Type B pancreatic cell (in vitro differentiated cells): ENCODE measurements around the gene SLC27A6. TPM values are rescaled to one million over a fixed set of nuclear protein-coding genes. Genes with fewer than 3 reads are reported as not detected.
A peak's percentile ranks its signal among the peaks of the same experiment; 100 is the strongest.

Experiments used
- DNase-seq: peaks from one replicate; pipeline ENCODE4 v3.0.0; 2021; ENCODE audit warnings: mixed read lengths; ENCODE audit not compliant: unreplicated experiment; ENCODE audit errors: extremely low spot score
- H3K27ac Mint-ChIP-seq: 2 replicates; pipeline ENCODE4 v1.8.0; 2021; ENCODE audit warnings: mild to moderate bottlenecking, mixed read lengths
- H3K27me3 Mint-ChIP-seq: 2 replicates; pipeline ENCODE4 v1.8.0; 2021; ENCODE audit warnings: mixed read lengths
- H3K36me3 Mint-ChIP-seq: 2 replicates; pipeline ENCODE4 v1.8.0; 2021; ENCODE audit warnings: mixed read lengths
- H3K4me1 Mint-ChIP-seq: one replicate; pipeline ENCODE4 v1.8.0; 2021; ENCODE audit warnings: mixed read lengths; ENCODE audit not compliant: unreplicated experiment
- H3K4me3 Mint-ChIP-seq: 2 replicates; pipeline ENCODE4 v1.8.0; 2021; ENCODE audit warnings: mild to moderate bottlenecking, mixed read lengths
- H3K9me3 Mint-ChIP-seq: 2 replicates; pipeline ENCODE4 v1.8.0; 2021; ENCODE audit warnings: mixed read lengths
- total RNA-seq: library from RNA; stranded (reverse); gene quantifications from 2 replicates; pipeline ENCODE4 v1.2.1, GENCODE V29; 2021; ENCODE audit warnings: low replicate concordance
- TF ChIP-seq, protein P1 (sequence below): fragments of 200-600 bp; sonication (generic); conservative IDR thresholded peaks from 2 replicates; pipeline ENCODE4 v1.5.0; 2021; ENCODE audit warnings: antibody characterized with exemption, mild to moderate bottlenecking

Gene SLC27A6
- total RNA-seq, 1 donor from 2014 or later, result 3.4 TPM

DNA sequence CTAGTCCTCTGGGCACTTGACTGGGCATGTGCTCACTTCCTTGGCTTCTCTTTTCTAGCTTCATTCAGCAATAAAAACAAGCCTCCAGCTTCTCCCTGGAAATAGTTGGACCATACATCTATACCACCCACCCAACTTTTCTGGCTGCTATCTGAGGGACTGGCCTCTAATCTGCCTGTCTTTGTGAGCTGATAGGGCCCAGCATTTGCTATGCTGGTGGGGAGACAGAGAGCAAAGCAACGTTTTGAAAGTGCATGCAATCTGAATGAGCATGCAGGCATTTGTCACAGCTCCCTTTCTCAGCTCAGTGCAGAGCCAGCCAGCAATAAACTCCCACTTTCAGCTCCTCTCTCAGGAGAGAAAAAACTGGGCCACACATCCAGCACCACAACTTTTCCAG, 78.6 kb downstream of the SLC27A6 start:
- no peak overlapping the region for H3K27ac Mint-ChIP-seq
- TF ChIP-seq, protein P1, sequence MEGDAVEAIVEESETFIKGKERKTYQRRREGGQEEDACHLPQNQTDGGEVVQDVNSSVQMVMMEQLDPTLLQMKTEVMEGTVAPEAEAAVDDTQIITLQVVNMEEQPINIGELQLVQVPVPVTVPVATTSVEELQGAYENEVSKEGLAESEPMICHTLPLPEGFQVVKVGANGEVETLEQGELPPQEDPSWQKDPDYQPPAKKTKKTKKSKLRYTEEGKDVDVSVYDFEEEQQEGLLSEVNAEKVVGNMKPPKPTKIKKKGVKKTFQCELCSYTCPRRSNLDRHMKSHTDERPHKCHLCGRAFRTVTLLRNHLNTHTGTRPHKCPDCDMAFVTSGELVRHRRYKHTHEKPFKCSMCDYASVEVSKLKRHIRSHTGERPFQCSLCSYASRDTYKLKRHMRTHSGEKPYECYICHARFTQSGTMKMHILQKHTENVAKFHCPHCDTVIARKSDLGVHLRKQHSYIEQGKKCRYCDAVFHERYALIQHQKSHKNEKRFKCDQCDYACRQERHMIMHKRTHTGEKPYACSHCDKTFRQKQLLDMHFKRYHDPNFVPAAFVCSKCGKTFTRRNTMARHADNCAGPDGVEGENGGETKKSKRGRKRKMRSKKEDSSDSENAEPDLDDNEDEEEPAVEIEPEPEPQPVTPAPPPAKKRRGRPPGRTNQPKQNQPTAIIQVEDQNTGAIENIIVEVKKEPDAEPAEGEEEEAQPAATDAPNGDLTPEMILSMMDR, result no peak
- no peaks in the 10 kb centered on the region for H3K36me3 Mint-ChIP-seq
- peaks cover 16% of the 10 kb centered on the region for H3K9me3 Mint-ChIP-seq
- H3K4me1 Mint-ChIP-seq, result no peaks in the 10 kb centered on the region
- no peak for DNase-seq
- H3K4me3 Mint-ChIP-seq, result no peak overlapping the region
- no peaks in the 10 kb centered on the region for H3K27me3 Mint-ChIP-seq

DNA sequence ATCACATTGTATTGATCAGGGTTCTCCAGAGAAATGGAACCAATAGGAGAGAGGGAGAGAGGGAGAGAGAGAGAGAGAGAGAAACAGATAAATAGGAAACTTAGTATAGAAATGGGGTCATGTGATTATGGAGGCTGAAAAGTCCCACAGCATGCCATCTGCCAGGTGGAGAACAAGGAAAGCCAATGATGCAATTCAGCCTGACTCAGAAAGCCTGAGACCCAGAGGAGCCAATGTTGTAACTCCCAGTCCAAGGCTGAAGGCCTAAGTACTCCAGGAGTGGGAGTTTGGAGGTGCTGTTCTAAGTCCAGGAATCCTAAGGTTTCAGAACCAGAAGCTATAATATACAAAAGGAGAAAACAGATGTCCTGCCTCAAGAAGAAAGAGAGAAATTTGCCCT, 80.9 kb downstream of the SLC27A6 start:
- no peaks in the 10 kb centered on the region for H3K4me1 Mint-ChIP-seq
- H3K36me3 Mint-ChIP-seq, result no peaks in the 10 kb centered on the region
- peaks cover 16% of the 10 kb centered on the region for H3K9me3 Mint-ChIP-seq
- H3K27me3 Mint-ChIP-seq, result no peaks in the 10 kb centered on the region
- no peak overlapping the region for H3K4me3 Mint-ChIP-seq
- TF ChIP-seq, protein P1, result no peak
- H3K27ac Mint-ChIP-seq, result no peak overlapping the region
- no peak for DNase-seq

DNA sequence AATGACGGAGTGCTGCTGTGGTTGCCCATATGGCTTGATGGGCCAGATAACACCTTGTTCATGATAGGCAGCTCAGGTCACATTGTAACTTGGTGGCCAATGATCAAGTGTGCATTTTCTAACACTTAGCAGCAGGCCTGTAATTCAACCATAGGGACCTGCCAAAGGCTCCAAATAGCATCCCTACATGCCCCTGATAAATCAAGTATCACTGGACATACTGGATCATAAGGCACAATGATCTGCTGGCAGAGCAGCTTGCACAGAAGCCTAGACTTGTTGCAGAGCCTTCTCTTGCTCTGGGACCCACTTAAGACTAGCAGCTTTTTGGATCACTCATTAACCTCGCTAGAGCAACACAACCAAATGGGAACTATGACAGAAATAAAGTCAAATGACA, 83.2 kb downstream of the SLC27A6 start:
- Mint-ChIP-seq H3K9me3 (peaks cover 16% of the 10 kb centered on the region), H3K36me3 (no peaks in the 10 kb centered on the region), H3K27ac (no peak overlapping the region), H3K27me3 (no peaks in the 10 kb centered on the region), H3K4me3 (no peak overlapping the region), H3K4me1 (no peaks in the 10 kb centered on the region)
- TF ChIP-seq, protein P1, result no peak
- DNase-seq, result no peak

DNA sequence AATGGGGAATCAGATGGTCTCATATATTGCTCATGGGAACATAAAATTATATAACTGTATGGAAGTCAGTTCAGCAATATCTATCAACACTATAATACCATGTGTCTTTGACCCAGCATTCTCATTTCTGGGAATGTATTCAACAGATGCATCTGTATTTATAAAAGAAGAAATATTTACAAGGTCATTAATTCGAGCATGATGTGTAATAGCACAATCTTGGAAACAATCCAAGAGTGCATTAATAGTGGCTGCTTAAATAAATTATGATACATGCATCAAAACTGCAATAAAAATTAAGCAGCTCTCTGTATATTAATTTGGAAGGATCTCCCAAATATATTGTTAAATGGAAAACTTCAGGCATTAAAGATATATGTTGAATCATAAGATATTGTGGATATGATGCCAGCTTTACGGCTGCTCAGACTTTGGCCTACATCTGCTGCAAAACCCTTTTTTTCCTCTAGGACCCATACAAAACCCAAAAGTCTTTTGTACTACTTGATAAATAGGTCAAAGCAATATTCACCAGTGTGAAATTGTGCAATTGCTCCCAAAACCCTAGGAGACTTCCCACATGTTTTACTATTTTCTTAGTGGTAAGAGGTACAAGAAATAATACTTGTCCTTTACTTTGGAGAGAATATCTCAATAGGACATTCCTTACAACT, 84.0 kb downstream of the SLC27A6 start:
- H3K27me3 Mint-ChIP-seq, result no peaks in the 10 kb centered on the region
- no peaks in the 10 kb centered on the region for H3K36me3 Mint-ChIP-seq

DNA sequence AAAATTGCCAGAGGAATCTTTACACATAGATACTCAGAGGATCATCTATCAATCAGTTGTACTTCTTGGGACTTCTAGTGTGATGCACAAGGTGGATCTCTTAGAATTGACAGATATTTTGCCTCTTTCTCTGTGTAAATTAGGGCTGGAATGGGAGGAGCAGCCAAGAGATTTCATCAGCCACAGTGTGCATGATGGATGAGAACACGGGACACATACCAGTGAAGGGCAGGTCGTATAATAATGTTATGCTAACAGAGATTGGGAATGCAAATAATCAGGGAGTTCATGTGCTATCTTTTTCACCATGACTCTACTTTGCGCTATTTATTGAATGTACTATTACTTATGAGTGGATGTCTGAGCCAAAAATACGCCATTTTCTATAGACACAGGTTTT, 86.0 kb downstream of the SLC27A6 start:
- Mint-ChIP-seq H3K36me3 (no peaks in the 10 kb centered on the region), H3K27ac (peak overlapping the region; percentile 29), H3K4me1 (no peaks in the 10 kb centered on the region), H3K27me3 (no peaks in the 10 kb centered on the region), H3K9me3 (peaks cover 2% of the 10 kb centered on the region), H3K4me3 (no peak overlapping the region)
- TF ChIP-seq, protein P1, result no peak
- DNase-seq, result no peak

More for the DNA sequence above, 84.0 kb downstream of the SLC27A6 start:
- DNase-seq, result no peak
- peaks cover 13% of the 10 kb centered on the region for H3K9me3 Mint-ChIP-seq
- H3K27ac Mint-ChIP-seq, result no peak overlapping the region
- H3K4me1 Mint-ChIP-seq, result no peaks in the 10 kb centered on the region
- no peak overlapping the region for H3K4me3 Mint-ChIP-seq
- TF ChIP-seq, protein P1, result no peak

DNA sequence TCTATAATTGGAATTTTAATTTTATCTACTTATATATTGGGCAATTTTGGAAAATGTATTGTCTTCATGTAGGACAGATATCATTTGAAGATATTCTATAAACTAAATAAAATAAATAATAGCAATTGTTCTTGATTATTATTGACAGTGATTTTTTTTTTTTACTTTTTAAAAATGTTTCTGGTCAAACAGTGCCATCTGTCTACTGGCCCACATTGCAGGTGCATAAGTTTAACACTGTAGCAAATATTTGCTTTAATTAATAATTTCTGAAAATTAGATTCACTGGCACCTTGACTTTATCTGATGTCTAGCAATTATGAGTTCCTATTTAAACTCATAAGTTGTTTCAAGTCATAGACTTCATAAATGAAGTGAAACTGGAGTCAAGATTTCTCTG, 88.2 kb downstream of the SLC27A6 start:
- Mint-ChIP-seq H3K9me3 (peaks cover 9% of the 10 kb centered on the region), H3K4me3 (no peak overlapping the region)
- DNase-seq, result no peak

More for the DNA sequence above, 88.2 kb downstream of the SLC27A6 start:
- TF ChIP-seq, protein P1, result no peak
- H3K36me3 Mint-ChIP-seq, result no peaks in the 10 kb centered on the region
- no peak overlapping the region for H3K27ac Mint-ChIP-seq
- H3K4me1 Mint-ChIP-seq, result no peaks in the 10 kb centered on the region
- no peaks in the 10 kb centered on the region for H3K27me3 Mint-ChIP-seq
